ENCODE data around the gene TMEM37.

DNA sequence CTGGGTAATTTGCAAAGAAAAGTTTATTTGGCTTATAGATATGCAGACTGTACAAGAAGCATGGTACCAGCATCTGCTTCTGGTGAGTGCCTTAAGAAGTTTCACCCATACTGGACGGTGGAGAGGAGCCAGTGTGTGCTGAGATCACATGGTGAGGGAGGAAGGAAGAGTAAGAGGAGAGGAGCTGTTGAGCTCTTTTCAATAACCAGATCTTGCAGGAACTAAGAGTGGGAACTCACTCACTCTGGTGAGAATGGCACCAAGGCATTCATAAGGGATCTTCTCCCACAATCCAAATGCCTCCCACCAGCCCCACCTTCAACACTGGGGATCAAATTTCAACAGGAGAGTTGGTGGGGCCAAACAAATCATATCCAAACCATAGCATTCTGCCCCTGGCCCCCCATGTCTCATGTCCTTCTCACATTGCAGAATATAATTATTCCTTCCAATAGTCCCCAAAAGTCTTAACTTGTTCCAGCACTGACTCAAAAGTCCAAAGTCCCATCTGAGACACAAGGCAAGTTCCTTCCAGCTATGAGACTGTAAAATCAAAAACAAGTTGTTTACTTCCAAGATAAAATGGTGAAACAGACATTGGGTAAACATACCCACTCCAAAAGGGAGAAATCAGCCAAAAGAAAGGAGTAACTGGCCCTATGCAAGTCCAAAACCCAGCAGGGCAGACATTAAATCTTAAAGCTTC is 11.7 kb upstream of the TMEM37 start:
- TF ChIP-seq, protein P1, sequence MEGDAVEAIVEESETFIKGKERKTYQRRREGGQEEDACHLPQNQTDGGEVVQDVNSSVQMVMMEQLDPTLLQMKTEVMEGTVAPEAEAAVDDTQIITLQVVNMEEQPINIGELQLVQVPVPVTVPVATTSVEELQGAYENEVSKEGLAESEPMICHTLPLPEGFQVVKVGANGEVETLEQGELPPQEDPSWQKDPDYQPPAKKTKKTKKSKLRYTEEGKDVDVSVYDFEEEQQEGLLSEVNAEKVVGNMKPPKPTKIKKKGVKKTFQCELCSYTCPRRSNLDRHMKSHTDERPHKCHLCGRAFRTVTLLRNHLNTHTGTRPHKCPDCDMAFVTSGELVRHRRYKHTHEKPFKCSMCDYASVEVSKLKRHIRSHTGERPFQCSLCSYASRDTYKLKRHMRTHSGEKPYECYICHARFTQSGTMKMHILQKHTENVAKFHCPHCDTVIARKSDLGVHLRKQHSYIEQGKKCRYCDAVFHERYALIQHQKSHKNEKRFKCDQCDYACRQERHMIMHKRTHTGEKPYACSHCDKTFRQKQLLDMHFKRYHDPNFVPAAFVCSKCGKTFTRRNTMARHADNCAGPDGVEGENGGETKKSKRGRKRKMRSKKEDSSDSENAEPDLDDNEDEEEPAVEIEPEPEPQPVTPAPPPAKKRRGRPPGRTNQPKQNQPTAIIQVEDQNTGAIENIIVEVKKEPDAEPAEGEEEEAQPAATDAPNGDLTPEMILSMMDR (IDR thresholded peaks at IDR 0.05; ENCODE audit: borderline replicate concordance, extremely low read depth, low read length, poor library complexity, severe bottlenecking): no peak
- no peak for TF ChIP-seq EZH2 (IDR thresholded peaks at IDR 0.05; ENCODE audit: borderline replicate concordance, low read depth, low read length, severe bottlenecking)

Measured in DND-41 (cell line).